GM12892 (cell line): Measurements from ENCODE around the gene SMIM35.

ENCODE experiments used
- POLR2A ChIP-seq: IDR thresholded peaks from 2 replicates; pipeline ENCODE4 v1.6.1; 2011; ENCODE audit warnings: low read depth, low read length, control low read depth
- POLR2AphosphoS5 ChIP-seq: IDR thresholded peaks from 2 replicates; pipeline ENCODE4 v1.6.1; 2011; ENCODE audit warnings: low read depth, low read length, control low read depth
- TAF1 ChIP-seq: IDR thresholded peaks from 2 replicates; pipeline ENCODE4 v1.6.1; 2011; ENCODE audit warnings: low read depth, mild to moderate bottlenecking, control low read depth, low read length, borderline replicate concordance

- TF ChIP-seq POLR2AphosphoS5 (no peak), POLR2A (no peak), TAF1 (no peak)
These were observed 31.2 kb upstream of the SMIM35 start for GRCh38 chr11:118117790-118118601.
